WI38 (cell line): ENCODE results near the gene NLRP3.
"Not testable (repeated sequence)": the region's sequence is repeated elsewhere in the genome, so short reads cannot be mapped to it uniquely, and the experiment has no call there.

Experiments
- H3K4me3 ChIP-seq: 2 replicates; pipeline ENCODE4 v1.5.1; 2011; ENCODE audit warnings: low read depth, mild to moderate bottlenecking, control low read depth, low read length
- TF ChIP-seq, protein P1 (sequence below): IDR thresholded peaks from 2 replicates; pipeline ENCODE4 v1.5.1; 2012; ENCODE audit warnings: low read depth, mild to moderate bottlenecking, control low read depth, low read length

The NLRP3 gene

DNA sequence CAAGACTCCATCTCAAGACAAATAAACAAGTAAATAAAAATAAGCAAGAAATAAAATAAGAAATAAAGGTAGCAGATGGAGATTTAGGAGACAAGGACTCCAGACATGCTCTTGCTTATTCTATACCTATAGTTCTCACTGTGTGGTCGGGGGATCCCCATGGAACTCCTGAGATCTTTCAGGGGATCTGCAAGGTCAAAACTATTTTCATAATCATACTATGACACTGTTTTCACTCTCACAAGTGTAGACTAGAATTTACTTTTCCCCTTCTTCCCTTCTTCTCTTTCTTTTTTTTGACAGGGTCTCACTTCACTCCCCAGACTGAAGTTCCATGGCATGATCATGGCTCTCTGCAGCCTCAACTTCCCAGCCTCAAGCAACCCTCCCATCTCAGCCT is 29.8 kb upstream of the NLRP3 start:
- H3K4me3 ChIP-seq: no peak overlapping the region
- TF ChIP-seq, protein P1, sequence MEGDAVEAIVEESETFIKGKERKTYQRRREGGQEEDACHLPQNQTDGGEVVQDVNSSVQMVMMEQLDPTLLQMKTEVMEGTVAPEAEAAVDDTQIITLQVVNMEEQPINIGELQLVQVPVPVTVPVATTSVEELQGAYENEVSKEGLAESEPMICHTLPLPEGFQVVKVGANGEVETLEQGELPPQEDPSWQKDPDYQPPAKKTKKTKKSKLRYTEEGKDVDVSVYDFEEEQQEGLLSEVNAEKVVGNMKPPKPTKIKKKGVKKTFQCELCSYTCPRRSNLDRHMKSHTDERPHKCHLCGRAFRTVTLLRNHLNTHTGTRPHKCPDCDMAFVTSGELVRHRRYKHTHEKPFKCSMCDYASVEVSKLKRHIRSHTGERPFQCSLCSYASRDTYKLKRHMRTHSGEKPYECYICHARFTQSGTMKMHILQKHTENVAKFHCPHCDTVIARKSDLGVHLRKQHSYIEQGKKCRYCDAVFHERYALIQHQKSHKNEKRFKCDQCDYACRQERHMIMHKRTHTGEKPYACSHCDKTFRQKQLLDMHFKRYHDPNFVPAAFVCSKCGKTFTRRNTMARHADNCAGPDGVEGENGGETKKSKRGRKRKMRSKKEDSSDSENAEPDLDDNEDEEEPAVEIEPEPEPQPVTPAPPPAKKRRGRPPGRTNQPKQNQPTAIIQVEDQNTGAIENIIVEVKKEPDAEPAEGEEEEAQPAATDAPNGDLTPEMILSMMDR: no peak

- no peak overlapping the region for H3K4me3 ChIP-seq
- TF ChIP-seq, protein P1: no peak
Observed at GRCh38 chr1:247386687-247387086, 29.3 kb upstream of the NLRP3 start.

GRCh38 chr1:247387096-247387495 is 28.9 kb upstream of the NLRP3 start:
- TF ChIP-seq, protein P1: no peak
- no peak overlapping the region for H3K4me3 ChIP-seq

DNA sequence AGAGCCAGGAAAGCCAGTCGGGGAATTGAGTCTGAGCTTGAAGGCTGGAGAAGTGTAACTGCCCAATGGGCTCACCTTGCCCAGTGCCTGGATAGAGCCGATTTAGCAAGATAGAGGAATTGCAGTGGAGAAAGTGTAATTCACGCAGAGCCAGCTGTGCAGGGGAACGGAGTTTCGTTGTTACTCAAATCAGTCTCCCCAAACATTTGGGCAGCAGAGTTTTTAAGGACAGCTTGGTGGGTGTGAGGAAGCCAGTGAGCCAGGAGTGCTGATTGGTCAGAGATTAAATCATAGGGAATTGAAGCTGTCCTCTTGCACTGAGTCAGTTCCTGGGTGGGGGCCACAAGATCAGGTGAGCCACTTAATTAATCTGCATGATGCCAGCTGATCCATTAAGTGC is 28.4 kb upstream of the NLRP3 start:
- TF ChIP-seq, protein P1: no peak
- no peak overlapping the region for H3K4me3 ChIP-seq

GRCh38 chr1:247390116-247390791 is 25.7 kb upstream of the NLRP3 start:
- peak overlapping the region; percentile 39 for H3K4me3 ChIP-seq

DNA sequence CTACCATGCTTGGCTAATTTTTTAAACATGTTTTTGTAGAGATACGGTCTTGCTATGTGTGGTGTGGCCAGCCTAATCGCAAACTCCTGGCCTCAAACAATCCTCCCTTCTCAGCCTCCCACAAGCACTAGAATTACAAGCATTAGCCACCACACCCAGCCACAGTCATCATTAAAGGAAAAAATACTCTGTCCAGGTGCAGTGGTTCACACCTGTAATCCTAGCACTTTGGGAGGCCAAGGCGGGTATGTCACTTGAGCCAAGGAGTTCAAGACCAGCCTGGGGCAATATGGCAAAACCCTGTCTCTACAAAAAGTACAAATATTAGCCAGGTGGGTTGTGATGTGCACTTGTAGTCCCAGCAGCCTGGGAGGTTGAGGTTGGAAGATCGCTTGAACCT is 25.0 kb upstream of the NLRP3 start:
- no peak overlapping the region for H3K4me3 ChIP-seq
- TF ChIP-seq, protein P1: no peak

More at GRCh38 chr1:247390116-247390791, 25.7 kb upstream of the NLRP3 start:
- TF ChIP-seq, protein P1: peak; percentile 97

DNA sequence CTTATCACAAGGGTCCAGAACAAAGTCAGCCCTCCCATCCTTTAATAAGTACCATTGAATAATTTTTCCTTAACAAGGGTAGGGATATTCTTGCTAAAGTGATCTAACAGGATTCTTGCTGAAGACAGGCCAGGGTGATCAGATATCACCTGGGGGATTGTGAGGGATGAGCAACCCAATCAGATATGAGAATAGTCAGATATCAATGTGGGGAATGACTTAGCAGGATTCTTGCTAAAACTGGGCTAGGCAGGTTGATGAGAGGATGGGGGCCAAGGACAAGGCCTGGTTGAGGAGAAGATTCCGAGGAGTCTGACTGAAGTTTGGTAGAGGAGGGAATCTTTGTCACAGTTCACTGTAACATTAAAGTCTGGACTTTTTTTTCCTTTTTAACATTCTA is 23.9 kb upstream of the NLRP3 start:
- no peak overlapping the region for H3K4me3 ChIP-seq
- TF ChIP-seq, protein P1: no peak

- not testable (repeated sequence) for H3K4me3 ChIP-seq
Observed at GRCh38 chr1:247395075-247395474, 20.9 kb upstream of the NLRP3 start.
